ENCODE results near the gene PRPF40B. TPM values are rescaled to one million over a fixed set of nuclear protein-coding genes. Genes with fewer than 3 reads are reported as not detected.

PRPF40B gene
- total and polyA plus RNA-seq, 2 of the 13 experiments (the other 11 are each of a cell fraction or from before 2014, with no cell fraction given): 5.0 to 7.8 TPM

DNA sequence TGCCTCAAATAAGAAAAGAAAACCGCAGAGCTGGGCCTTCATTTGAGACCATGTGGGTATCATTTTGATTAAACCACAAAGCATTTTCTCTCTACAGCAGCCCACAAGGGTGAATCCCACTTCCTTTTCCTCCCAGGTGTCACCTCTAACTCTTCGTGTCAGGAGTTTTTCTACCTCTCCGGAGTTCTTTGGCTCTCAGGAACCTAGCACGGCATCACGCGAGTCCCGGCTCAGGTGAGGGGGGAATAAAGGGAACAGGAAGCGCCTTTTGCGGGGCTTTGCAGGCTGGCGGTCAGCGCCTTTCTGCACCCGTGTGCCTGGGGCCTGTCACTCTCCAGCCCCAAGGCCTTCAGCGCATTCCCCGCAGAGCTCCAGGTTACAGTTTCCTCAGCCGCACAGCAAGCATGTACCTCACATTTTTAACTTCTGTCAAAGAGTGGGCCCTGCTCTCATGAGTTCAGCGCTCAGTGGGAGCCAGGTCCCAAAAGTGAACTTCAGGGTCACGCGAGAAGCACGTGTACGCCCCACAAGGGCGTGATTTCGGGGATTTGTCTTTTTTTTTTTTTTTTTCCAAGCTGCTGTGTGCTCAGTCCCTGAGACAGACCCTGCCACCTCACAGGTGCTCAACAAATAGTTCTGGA lies 740 bp upstream of the PRPF40B start (continued):
- TF ChIP-seq, protein P1, sequence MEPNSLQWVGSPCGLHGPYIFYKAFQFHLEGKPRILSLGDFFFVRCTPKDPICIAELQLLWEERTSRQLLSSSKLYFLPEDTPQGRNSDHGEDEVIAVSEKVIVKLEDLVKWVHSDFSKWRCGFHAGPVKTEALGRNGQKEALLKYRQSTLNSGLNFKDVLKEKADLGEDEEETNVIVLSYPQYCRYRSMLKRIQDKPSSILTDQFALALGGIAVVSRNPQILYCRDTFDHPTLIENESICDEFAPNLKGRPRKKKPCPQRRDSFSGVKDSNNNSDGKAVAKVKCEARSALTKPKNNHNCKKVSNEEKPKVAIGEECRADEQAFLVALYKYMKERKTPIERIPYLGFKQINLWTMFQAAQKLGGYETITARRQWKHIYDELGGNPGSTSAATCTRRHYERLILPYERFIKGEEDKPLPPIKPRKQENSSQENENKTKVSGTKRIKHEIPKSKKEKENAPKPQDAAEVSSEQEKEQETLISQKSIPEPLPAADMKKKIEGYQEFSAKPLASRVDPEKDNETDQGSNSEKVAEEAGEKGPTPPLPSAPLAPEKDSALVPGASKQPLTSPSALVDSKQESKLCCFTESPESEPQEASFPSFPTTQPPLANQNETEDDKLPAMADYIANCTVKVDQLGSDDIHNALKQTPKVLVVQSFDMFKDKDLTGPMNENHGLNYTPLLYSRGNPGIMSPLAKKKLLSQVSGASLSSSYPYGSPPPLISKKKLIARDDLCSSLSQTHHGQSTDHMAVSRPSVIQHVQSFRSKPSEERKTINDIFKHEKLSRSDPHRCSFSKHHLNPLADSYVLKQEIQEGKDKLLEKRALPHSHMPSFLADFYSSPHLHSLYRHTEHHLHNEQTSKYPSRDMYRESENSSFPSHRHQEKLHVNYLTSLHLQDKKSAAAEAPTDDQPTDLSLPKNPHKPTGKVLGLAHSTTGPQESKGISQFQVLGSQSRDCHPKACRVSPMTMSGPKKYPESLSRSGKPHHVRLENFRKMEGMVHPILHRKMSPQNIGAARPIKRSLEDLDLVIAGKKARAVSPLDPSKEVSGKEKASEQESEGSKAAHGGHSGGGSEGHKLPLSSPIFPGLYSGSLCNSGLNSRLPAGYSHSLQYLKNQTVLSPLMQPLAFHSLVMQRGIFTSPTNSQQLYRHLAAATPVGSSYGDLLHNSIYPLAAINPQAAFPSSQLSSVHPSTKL (CRISPR knock-in tag; IDR thresholded peaks at IDR 0.05): peak; percentile 13; the same call in 1 of the 2 replicates
- no peak for TF ChIP-seq KLF9 (CRISPR knock-in tag; IDR thresholded peaks at IDR 0.05; ENCODE audit: low read depth)
- peak; percentile 72 for TF ChIP-seq ZFY (CRISPR knock-in tag; IDR thresholded peaks at IDR 0.05)
- TF ChIP-seq, protein P2, sequence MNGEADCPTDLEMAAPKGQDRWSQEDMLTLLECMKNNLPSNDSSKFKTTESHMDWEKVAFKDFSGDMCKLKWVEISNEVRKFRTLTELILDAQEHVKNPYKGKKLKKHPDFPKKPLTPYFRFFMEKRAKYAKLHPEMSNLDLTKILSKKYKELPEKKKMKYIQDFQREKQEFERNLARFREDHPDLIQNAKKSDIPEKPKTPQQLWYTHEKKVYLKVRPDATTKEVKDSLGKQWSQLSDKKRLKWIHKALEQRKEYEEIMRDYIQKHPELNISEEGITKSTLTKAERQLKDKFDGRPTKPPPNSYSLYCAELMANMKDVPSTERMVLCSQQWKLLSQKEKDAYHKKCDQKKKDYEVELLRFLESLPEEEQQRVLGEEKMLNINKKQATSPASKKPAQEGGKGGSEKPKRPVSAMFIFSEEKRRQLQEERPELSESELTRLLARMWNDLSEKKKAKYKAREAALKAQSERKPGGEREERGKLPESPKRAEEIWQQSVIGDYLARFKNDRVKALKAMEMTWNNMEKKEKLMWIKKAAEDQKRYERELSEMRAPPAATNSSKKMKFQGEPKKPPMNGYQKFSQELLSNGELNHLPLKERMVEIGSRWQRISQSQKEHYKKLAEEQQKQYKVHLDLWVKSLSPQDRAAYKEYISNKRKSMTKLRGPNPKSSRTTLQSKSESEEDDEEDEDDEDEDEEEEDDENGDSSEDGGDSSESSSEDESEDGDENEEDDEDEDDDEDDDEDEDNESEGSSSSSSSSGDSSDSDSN (CRISPR knock-in tag; IDR thresholded peaks at IDR 0.05): peak; percentile 47; the same call in 1 of the 2 replicates
- peak; percentile 75; the same call in 1 of the 2 replicates for TF ChIP-seq TGIF2 (CRISPR knock-in tag; IDR thresholded peaks at IDR 0.05)
- TF ChIP-seq, protein P3, sequence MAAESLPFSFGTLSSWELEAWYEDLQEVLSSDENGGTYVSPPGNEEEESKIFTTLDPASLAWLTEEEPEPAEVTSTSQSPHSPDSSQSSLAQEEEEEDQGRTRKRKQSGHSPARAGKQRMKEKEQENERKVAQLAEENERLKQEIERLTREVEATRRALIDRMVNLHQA (CRISPR knock-in tag; IDR thresholded peaks at IDR 0.05): no peak
- TF ChIP-seq PITX1 (CRISPR knock-in tag; IDR thresholded peaks at IDR 0.05): peak; percentile 26; the same call in 1 of the 2 replicates
- peak; percentile 50; the same call in 1 of the 2 replicates for TF ChIP-seq NCOA1 (CRISPR knock-in tag; IDR thresholded peaks at IDR 0.05)
- TF ChIP-seq ZSCAN30 (CRISPR knock-in tag; IDR thresholded peaks at IDR 0.05): no peak
- TF ChIP-seq KDM2A (CRISPR knock-in tag; IDR thresholded peaks at IDR 0.05; ENCODE audit: borderline replicate concordance, low read depth): peak; percentile 32; the same call in 1 of the 2 replicates
- no peak for TF ChIP-seq MBNL3 (CRISPR knock-in tag; conservative IDR thresholded peaks at IDR 0.05)
- peak; percentile 44 for TF ChIP-seq ZFX (CRISPR knock-in tag; IDR thresholded peaks at IDR 0.05; ENCODE audit: low read depth)
- TF ChIP-seq SOX6 (IDR thresholded peaks at IDR 0.05): no peak
- peak; percentile 8; the same call in 1 of the 2 replicates for TF ChIP-seq SOX6 (CRISPR knock-in tag; IDR thresholded peaks at IDR 0.05)
- TF ChIP-seq SRF (IDR thresholded peaks at IDR 0.05; ENCODE audit: low read depth, low read length): no peak
- no peak for TF ChIP-seq POLR2G (IDR thresholded peaks at IDR 0.05; ENCODE audit: low read depth, low read length)
- TF ChIP-seq ZNF607 (CRISPR knock-in tag; IDR thresholded peaks at IDR 0.05; ENCODE audit: borderline replicate concordance): peak; percentile 37; the same call in 1 of the 2 replicates
- 0 out of 2 replicates have a peak, but pooled peaks have one; percentile 27 for TF ChIP-seq ZNF850 (CRISPR knock-in tag; conservative IDR thresholded peaks at IDR 0.05)
- TF ChIP-seq ZNF335 (CRISPR knock-in tag; IDR thresholded peaks at IDR 0.05): 0 out of 2 replicates have a peak, but pooled peaks have one; percentile 14
- TF ChIP-seq, protein P4, sequence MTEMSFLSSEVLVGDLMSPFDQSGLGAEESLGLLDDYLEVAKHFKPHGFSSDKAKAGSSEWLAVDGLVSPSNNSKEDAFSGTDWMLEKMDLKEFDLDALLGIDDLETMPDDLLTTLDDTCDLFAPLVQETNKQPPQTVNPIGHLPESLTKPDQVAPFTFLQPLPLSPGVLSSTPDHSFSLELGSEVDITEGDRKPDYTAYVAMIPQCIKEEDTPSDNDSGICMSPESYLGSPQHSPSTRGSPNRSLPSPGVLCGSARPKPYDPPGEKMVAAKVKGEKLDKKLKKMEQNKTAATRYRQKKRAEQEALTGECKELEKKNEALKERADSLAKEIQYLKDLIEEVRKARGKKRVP (CRISPR knock-in tag; IDR thresholded peaks at IDR 0.05): 0 out of 4 replicates have a peak, but pooled peaks of 1 of the 2 experiments have one; percentile 52
- no peak for TF ChIP-seq ZNF333 (CRISPR knock-in tag; IDR thresholded peaks at IDR 0.05; ENCODE audit: borderline replicate concordance)
- TF ChIP-seq ZNF644 (CRISPR knock-in tag; IDR thresholded peaks at IDR 0.05; ENCODE audit: low read depth): no peak
- no peak for TF ChIP-seq NBN (conservative IDR thresholded peaks at IDR 0.05)

All from HepG2 (cell line).